SIG-M5 (cell line): ENCODE measurements around the gene CNIH1.
"Not testable (repeated sequence)": the region's sequence is repeated elsewhere in the genome, so short reads cannot be mapped to it uniquely, and the experiment has no call there.

ENCODE experiments used
- DNase-seq: peaks from one replicate; lab custom pipeline; 2025; lab: John Stamatoyannopoulos, UW

Gene CNIH1

GRCh38 chr14:54380558-54380957, 60.6 kb downstream of the CNIH1 start:
- DNase-seq: not testable (repeated sequence)

GRCh38 chr14:54378893-54379292, 62.3 kb downstream of the CNIH1 start:
- DNase-seq: not testable (repeated sequence)

- no peak for DNase-seq
Observed at GRCh38 chr14:54377501-54377900, 63.7 kb downstream of the CNIH1 start.

- no peak for DNase-seq
Observed at GRCh38 chr14:54374117-54374884, 66.9 kb downstream of the CNIH1 start.
